ENCODE data around the gene ARSB.

Gene ARSB

GRCh38 chr5:78845470-78845869 lies 139.6 kb downstream of the ARSB start:
- H3K9ac ChIP-seq (ENCODE audit: low read depth, low read length), result no peak overlapping the region
- no peak overlapping the region for H3K4me3 ChIP-seq (ENCODE audit: low read depth, low read length)
- no peaks in the 10 kb centered on the region for H3K4me1 ChIP-seq (ENCODE audit: control insufficient read depth, insufficient read depth, low read length)

DNA sequence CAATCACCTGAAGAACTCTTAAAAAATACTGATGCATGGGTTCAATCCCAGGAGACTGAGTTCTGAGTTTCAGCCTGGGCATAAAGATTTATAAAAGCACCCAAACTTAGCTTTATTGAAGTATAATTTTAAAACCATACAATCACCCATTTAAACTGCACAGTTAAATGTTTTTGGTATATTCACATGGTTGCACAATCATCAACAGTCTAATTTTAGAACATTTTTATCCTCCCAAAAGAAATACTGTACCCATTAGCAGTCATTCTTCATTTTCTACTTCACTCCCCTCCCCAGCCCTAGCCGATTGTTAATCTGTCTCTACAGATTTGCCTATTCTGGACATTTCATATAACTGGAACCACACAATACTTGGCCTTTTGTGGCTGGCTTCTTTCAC lies 141.7 kb downstream of the ARSB start:
- no peaks in the 10 kb centered on the region for H3K27me3 ChIP-seq (ENCODE audit: control insufficient read depth, insufficient read depth, low read length)
- H3K4me1 ChIP-seq (ENCODE audit: control insufficient read depth, insufficient read depth, low read length), result no peaks in the 10 kb centered on the region
- H3K36me3 ChIP-seq (ENCODE audit: control insufficient read depth, insufficient read depth, low read length), result no peaks in the 10 kb centered on the region
- no peak overlapping the region for H3K9ac ChIP-seq (ENCODE audit: low read depth, low read length)
- H3K4me3 ChIP-seq (ENCODE audit: low read depth, low read length), result no peak overlapping the region
- H3K9me3 ChIP-seq (ENCODE audit: control insufficient read depth, insufficient read depth, low read length), result no peaks in the 10 kb centered on the region

More at GRCh38 chr5:78845470-78845869, 139.6 kb downstream of the ARSB start:
- Histone ChIP-seq H3K36me3 (ENCODE audit: control insufficient read depth, insufficient read depth, low read length) (no peaks in the 10 kb centered on the region), H3K27me3 (ENCODE audit: control insufficient read depth, insufficient read depth, low read length) (no peaks in the 10 kb centered on the region), H3K9me3 (ENCODE audit: control insufficient read depth, insufficient read depth, low read length) (no peaks in the 10 kb centered on the region)

GRCh38 chr5:78841767-78842166 lies 143.3 kb downstream of the ARSB start:
- no peaks in the 10 kb centered on the region for H3K36me3 ChIP-seq (ENCODE audit: control insufficient read depth, insufficient read depth, low read length)
- H3K9me3 ChIP-seq (ENCODE audit: control insufficient read depth, insufficient read depth, low read length), result no peaks in the 10 kb centered on the region

DNA sequence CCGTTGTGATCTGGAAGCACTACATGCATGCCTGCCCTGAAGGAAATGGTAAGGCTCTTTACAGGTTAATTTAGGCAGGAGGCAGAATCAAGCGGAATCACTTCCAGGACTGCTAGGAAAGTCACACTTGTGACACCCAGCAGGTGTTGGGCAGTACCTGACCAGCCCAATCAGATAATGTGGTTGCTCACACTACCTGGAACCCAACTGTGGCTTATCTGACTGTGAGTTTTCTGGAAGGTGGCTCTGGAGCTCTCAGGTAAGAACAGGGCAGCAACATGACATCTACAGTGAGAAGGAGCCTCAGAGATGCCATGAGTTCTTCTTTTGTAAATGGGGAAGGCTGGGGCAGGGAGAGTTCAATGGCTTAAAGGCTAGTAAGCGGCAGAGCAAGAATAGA lies 146.4 kb downstream of the ARSB start:
- H3K4me3 ChIP-seq (ENCODE audit: low read depth, low read length), result no peak overlapping the region
- H3K9me3 ChIP-seq (ENCODE audit: control insufficient read depth, insufficient read depth, low read length), result no peaks in the 10 kb centered on the region
- H3K9ac ChIP-seq (ENCODE audit: low read depth, low read length), result no peak overlapping the region
- no peaks in the 10 kb centered on the region for H3K27me3 ChIP-seq (ENCODE audit: control insufficient read depth, insufficient read depth, low read length)
- no peaks in the 10 kb centered on the region for H3K36me3 ChIP-seq (ENCODE audit: control insufficient read depth, insufficient read depth, low read length)
- no peaks in the 10 kb centered on the region for H3K4me1 ChIP-seq (ENCODE audit: control insufficient read depth, insufficient read depth, low read length)

More at GRCh38 chr5:78841767-78842166, 143.3 kb downstream of the ARSB start:
- Histone ChIP-seq H3K27me3 (ENCODE audit: control insufficient read depth, insufficient read depth, low read length) (no peaks in the 10 kb centered on the region), H3K4me1 (ENCODE audit: control insufficient read depth, insufficient read depth, low read length) (no peaks in the 10 kb centered on the region), H3K9ac (ENCODE audit: low read depth, low read length) (no peak overlapping the region), H3K4me3 (ENCODE audit: low read depth, low read length) (no peak overlapping the region)

DNA sequence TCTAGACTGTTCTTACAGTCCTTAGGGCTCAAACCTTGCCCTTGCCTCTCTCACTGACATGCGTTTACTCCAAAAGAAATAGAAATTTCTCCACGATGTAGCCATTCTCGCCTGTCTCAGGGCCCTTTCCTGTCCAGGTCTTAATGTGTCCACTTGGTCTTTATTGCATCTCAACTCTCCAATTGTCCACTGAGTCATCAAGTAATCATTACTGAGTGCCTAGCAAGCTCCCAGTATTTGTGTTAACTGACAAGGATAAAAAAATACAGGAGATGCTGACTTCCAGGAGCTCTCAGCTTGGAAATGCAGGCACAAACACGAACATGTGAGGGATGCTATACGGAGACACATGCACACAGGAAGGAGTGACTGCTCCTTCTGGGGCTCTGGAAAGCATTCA lies 147.3 kb downstream of the ARSB start:
- H3K36me3 ChIP-seq (ENCODE audit: control insufficient read depth, insufficient read depth, low read length), result no peaks in the 10 kb centered on the region
- H3K4me3 ChIP-seq (ENCODE audit: low read depth, low read length), result no peak overlapping the region
- no peak overlapping the region for H3K9ac ChIP-seq (ENCODE audit: low read depth, low read length)
- no peaks in the 10 kb centered on the region for H3K27me3 ChIP-seq (ENCODE audit: control insufficient read depth, insufficient read depth, low read length)
- no peaks in the 10 kb centered on the region for H3K9me3 ChIP-seq (ENCODE audit: control insufficient read depth, insufficient read depth, low read length)
- H3K4me1 ChIP-seq (ENCODE audit: control insufficient read depth, insufficient read depth, low read length), result no peaks in the 10 kb centered on the region

- no peaks in the 10 kb centered on the region for H3K4me1 ChIP-seq (ENCODE audit: control insufficient read depth, insufficient read depth, low read length)
- H3K9me3 ChIP-seq (ENCODE audit: control insufficient read depth, insufficient read depth, low read length), result no peaks in the 10 kb centered on the region
- H3K36me3 ChIP-seq (ENCODE audit: control insufficient read depth, insufficient read depth, low read length), result no peaks in the 10 kb centered on the region
- no peak overlapping the region for H3K9ac ChIP-seq (ENCODE audit: low read depth, low read length)
- no peak overlapping the region for H3K4me3 ChIP-seq (ENCODE audit: low read depth, low read length)
- H3K27me3 ChIP-seq (ENCODE audit: control insufficient read depth, insufficient read depth, low read length), result no peaks in the 10 kb centered on the region
These were observed 149.9 kb downstream of the ARSB start for GRCh38 chr5:78835176-78835575.

DNA sequence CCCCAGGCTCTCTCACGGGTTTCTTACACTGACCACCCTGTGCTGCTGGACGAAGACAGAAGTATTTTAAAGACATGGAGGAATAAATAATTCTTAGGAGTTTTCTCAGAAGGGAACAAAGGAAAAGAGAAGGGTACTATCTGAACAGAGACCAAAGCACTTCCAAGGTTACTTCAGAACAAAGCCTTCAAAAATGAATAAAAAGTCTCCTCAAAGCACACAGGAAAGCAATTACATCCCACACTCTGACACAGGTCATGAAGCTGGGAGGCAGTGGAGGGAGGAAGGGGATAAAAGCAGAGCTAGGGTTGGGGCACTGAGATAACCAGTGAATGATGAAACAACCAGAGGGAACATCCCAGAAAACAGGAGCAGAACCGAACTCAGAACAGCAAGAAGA lies 151.8 kb downstream of the ARSB start:
- no peaks in the 10 kb centered on the region for H3K4me1 ChIP-seq (ENCODE audit: control insufficient read depth, insufficient read depth, low read length)
- H3K36me3 ChIP-seq (ENCODE audit: control insufficient read depth, insufficient read depth, low read length), result no peaks in the 10 kb centered on the region
- H3K4me3 ChIP-seq (ENCODE audit: low read depth, low read length), result no peak overlapping the region
- no peaks in the 10 kb centered on the region for H3K27me3 ChIP-seq (ENCODE audit: control insufficient read depth, insufficient read depth, low read length)
- no peaks in the 10 kb centered on the region for H3K9me3 ChIP-seq (ENCODE audit: control insufficient read depth, insufficient read depth, low read length)
- H3K9ac ChIP-seq (ENCODE audit: low read depth, low read length), result no peak overlapping the region

GRCh38 chr5:78830528-78831046 lies 154.5 kb downstream of the ARSB start:
- Histone ChIP-seq H3K27me3 (ENCODE audit: control insufficient read depth, insufficient read depth, low read length) (no peaks in the 10 kb centered on the region), H3K9ac (ENCODE audit: low read depth, low read length) (no peak overlapping the region), H3K36me3 (ENCODE audit: control insufficient read depth, insufficient read depth, low read length) (no peaks in the 10 kb centered on the region), H3K4me3 (ENCODE audit: low read depth, low read length) (no peak overlapping the region), H3K9me3 (ENCODE audit: control insufficient read depth, insufficient read depth, low read length) (no peaks in the 10 kb centered on the region), H3K4me1 (ENCODE audit: control insufficient read depth, insufficient read depth, low read length) (no peaks in the 10 kb centered on the region)

- no peaks in the 10 kb centered on the region for H3K27me3 ChIP-seq (ENCODE audit: control insufficient read depth, insufficient read depth, low read length)
- no peaks in the 10 kb centered on the region for H3K36me3 ChIP-seq (ENCODE audit: control insufficient read depth, insufficient read depth, low read length)
- H3K9me3 ChIP-seq (ENCODE audit: control insufficient read depth, insufficient read depth, low read length), result no peaks in the 10 kb centered on the region
- no peaks in the 10 kb centered on the region for H3K4me1 ChIP-seq (ENCODE audit: control insufficient read depth, insufficient read depth, low read length)
- no peak overlapping the region for H3K4me3 ChIP-seq (ENCODE audit: low read depth, low read length)
- no peak overlapping the region for H3K9ac ChIP-seq (ENCODE audit: low read depth, low read length)
These were observed 155.1 kb downstream of the ARSB start for GRCh38 chr5:78829811-78830527.

DNA sequence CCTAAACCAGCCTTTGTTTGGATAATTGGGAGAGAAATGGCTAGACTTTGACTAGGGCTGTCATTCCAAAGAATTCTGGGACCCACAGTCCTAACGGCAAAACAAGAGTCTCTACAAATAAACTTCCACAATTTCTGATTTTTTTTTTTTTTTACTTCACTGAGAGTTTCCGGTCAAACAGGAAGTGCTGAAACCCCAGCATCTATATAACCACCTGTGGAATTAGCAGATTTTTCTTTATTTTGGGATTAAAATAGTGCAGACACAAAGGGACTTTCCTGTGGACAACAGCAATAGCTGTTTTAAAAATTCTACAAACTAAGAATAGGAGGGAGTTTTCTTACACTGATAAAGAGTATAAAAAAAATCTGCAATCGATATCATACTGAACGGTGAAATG lies 157.4 kb downstream of the ARSB start:
- Histone ChIP-seq H3K4me3 (ENCODE audit: low read depth, low read length) (no peak overlapping the region), H3K4me1 (ENCODE audit: control insufficient read depth, insufficient read depth, low read length) (no peaks in the 10 kb centered on the region), H3K36me3 (ENCODE audit: control insufficient read depth, insufficient read depth, low read length) (no peaks in the 10 kb centered on the region), H3K9ac (ENCODE audit: low read depth, low read length) (no peak overlapping the region), H3K9me3 (ENCODE audit: control insufficient read depth, insufficient read depth, low read length) (no peaks in the 10 kb centered on the region), H3K27me3 (ENCODE audit: control insufficient read depth, insufficient read depth, low read length) (no peaks in the 10 kb centered on the region)

DNA sequence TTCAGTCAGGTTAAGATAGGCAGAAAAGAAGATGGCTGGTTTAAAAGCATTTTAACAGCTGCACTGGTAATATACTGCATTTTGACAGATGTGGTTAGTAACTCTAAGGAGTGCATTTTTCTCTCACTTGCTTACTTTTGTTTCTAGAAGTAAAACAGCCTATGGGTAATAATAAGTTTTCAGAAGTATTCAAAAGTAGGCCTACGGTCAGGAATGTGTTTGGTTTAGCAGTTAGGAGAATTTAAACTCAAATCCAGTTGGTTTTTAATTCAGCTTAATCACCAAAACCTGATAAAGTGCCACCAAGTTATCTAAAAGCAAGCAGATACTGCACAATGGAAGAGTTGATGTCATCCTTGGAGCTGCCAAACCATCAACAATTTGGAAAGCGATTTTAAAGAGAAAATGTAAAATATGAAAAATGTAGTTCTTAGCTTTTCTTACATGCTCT lies 160.3 kb downstream of the ARSB start:
- Histone ChIP-seq H3K27me3 (ENCODE audit: control insufficient read depth, insufficient read depth, low read length) (no peaks in the 10 kb centered on the region), H3K36me3 (ENCODE audit: control insufficient read depth, insufficient read depth, low read length) (no peaks in the 10 kb centered on the region), H3K4me3 (ENCODE audit: low read depth, low read length) (no peak overlapping the region), H3K9ac (ENCODE audit: low read depth, low read length) (no peak overlapping the region), H3K9me3 (ENCODE audit: control insufficient read depth, insufficient read depth, low read length) (no peaks in the 10 kb centered on the region), H3K4me1 (ENCODE audit: control insufficient read depth, insufficient read depth, low read length) (no peaks in the 10 kb centered on the region)

DNA sequence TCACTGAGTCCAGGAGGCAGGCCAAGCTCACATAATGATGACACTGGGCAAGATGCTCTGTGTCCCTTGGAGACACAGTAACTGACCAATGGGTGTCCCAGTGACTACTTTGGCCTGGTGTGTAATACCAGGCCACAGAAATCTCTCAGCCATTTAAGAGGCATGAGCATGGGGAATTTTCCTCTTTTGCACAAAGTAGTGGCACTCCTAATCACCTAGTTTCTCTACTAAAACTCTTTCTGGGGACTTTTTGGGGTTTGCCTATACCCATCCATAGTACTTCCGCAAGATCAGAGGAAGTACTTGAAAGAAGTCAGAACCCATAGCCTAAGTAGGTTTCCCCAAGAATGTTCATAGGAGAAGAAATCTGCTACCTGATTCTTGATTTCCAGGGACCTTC lies 161.9 kb downstream of the ARSB start:
- H3K9ac ChIP-seq (ENCODE audit: low read depth, low read length), result no peak overlapping the region
- H3K27me3 ChIP-seq (ENCODE audit: control insufficient read depth, insufficient read depth, low read length), result no peaks in the 10 kb centered on the region
- H3K36me3 ChIP-seq (ENCODE audit: control insufficient read depth, insufficient read depth, low read length), result no peaks in the 10 kb centered on the region
- H3K4me1 ChIP-seq (ENCODE audit: control insufficient read depth, insufficient read depth, low read length), result no peaks in the 10 kb centered on the region
- no peaks in the 10 kb centered on the region for H3K9me3 ChIP-seq (ENCODE audit: control insufficient read depth, insufficient read depth, low read length)
- no peak overlapping the region for H3K4me3 ChIP-seq (ENCODE audit: low read depth, low read length)

Data from iPS-15b (cell line).